Tibial nerve (tissue), 4 donors: ENCODE results near the gene LRRC4C.

ENCODE experiments used
- EP300 ChIP-seq, 2 donors: sonication (generic); formaldehyde crosslinking; IDR thresholded peaks; one replicate each; pipeline ENCODE4 v1.6.1; 2017; ENCODE audit warnings: antibody characterized with exemption in 2 of 2, mild to moderate bottlenecking in 1 of 2
- POLR2A ChIP-seq, 2 donors: fragments of 450-650 bp; IDR thresholded peaks; one replicate each; pipeline ENCODE4 v1.6.1; 2017; ENCODE audit warnings: antibody characterized with exemption in 2 of 2, mild to moderate bottlenecking in 2 of 2, moderate library complexity in 2 of 2
- TF ChIP-seq, protein P1 (sequence below), 5 experiments: fragments of 200-600 bp in 3 of 5; fragments of 450-650 bp in 2 of 5; sonication (generic) in 3 of 5; IDR thresholded peaks; one replicate each; pipeline ENCODE4 v1.5.1; 2016 to 2019; ENCODE audit warnings: antibody characterized with exemption in 5 of 5, mild to moderate bottlenecking in 3 of 5, moderate library complexity in 2 of 5

GRCh38 chr11:41320653-41321052, 138.8 kb downstream of the LRRC4C start:
- TF ChIP-seq, protein P1, sequence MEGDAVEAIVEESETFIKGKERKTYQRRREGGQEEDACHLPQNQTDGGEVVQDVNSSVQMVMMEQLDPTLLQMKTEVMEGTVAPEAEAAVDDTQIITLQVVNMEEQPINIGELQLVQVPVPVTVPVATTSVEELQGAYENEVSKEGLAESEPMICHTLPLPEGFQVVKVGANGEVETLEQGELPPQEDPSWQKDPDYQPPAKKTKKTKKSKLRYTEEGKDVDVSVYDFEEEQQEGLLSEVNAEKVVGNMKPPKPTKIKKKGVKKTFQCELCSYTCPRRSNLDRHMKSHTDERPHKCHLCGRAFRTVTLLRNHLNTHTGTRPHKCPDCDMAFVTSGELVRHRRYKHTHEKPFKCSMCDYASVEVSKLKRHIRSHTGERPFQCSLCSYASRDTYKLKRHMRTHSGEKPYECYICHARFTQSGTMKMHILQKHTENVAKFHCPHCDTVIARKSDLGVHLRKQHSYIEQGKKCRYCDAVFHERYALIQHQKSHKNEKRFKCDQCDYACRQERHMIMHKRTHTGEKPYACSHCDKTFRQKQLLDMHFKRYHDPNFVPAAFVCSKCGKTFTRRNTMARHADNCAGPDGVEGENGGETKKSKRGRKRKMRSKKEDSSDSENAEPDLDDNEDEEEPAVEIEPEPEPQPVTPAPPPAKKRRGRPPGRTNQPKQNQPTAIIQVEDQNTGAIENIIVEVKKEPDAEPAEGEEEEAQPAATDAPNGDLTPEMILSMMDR (IDR thresholded peaks at IDR 0.05): no peak
- TF ChIP-seq POLR2A (IDR thresholded peaks at IDR 0.05) (no peak), EP300 (IDR thresholded peaks at IDR 0.05) (no peak)
